HCEC 1CT (cell line): ENCODE results near the gene LRRC23.

Experiments
- DNase-seq: peaks from one replicate; pipeline ENCODE4 v3.0.0-alpha.2; 2017

The LRRC23 gene

GRCh38 chr12:6957741-6958608 is 53.4 kb downstream of the LRRC23 start:
- DNase-seq: no peak

DNA sequence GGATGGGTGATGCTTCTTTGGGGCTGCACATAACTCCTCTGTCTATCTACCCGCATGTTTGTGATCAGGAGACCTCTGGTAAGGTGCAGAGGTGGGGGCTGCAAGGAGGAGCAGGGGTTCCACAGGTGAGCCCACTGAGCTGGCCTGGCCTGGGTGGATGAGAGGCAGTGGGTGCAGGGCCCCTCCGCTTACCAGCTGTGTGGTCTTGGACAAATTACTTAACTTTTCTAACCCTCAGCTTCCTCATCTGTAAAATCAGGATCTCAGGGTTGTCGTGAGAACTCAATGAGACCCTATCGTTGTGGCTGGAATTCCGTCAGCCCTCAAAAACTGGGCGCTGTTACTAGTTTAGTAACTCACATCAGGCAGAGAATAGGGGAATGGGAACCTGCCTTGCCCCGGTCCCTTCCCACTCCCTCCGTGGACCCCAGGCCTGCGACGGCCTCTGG is 54.0 kb downstream of the LRRC23 start:
- no peak for DNase-seq

DNA sequence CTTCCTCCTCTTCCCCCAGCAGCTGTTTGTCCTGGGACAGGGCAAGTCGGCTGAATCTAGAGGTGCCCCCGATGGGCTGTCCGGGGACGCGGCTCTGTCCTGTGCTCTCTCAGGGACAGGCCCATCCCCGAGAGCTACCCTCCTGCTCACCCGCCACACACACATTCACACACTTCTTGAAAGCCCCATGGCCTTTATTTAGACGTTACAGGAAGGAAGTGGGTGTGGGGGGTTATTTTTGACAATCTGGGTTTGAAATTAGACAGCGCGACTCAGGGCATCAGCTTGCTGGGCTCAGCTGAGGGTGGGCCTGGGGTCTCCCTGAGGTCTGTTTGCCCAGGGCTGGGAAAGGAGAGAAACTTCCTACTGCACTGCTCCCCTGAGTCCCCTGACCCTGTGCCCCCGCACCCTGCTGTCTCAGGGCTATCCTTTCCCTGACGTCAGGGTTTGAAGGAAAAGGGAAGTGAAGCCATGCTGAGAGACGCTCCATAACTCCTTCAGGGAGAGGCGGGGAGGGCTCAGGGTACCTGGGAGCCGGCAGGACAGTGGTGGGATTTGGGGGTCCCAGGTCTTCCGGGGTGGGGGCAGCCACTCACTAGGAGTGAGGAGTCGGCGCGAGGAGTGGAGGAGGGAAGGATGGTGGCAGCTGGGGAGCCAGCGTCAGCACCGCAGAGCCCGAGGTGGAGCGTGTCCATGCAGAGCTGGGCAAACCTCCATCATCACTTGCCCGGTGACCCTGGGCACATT is 54.6 kb downstream of the LRRC23 start:
- no peak for DNase-seq

DNA sequence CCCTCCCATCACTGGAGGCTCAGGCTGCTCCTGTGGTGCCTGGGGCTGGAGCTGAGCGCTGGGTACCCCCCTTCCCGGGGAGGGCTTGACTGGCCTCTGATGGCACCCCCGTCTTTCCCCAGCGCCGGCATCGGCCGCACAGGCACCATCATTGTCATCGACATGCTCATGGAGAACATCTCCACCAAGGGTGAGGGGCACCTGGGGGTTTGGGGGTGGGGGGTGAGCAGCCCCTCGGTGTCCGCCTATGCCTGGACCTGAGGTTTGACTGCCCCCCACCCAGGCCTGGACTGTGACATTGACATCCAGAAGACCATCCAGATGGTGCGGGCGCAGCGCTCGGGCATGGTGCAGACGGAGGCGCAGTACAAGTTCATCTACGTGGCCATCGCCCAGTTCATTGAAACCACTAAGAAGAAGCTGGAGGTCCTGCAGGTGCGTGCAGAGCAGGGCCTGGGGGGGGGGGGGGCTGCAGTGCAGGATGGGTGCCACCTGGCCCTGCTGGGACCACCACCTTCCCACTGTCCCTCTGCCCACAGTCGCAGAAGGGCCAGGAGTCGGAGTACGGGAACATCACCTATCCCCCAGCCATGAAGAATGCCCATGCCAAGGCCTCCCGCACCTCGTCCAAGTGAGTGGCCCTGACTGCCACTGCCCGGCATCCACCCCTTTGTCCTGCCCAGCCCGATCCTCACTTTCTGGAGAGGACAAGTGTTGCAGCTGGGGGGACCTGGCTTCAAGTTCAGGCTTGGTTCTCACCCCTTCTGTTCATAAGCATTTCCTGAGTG is 55.4 kb downstream of the LRRC23 start:
- no peak for DNase-seq

DNA sequence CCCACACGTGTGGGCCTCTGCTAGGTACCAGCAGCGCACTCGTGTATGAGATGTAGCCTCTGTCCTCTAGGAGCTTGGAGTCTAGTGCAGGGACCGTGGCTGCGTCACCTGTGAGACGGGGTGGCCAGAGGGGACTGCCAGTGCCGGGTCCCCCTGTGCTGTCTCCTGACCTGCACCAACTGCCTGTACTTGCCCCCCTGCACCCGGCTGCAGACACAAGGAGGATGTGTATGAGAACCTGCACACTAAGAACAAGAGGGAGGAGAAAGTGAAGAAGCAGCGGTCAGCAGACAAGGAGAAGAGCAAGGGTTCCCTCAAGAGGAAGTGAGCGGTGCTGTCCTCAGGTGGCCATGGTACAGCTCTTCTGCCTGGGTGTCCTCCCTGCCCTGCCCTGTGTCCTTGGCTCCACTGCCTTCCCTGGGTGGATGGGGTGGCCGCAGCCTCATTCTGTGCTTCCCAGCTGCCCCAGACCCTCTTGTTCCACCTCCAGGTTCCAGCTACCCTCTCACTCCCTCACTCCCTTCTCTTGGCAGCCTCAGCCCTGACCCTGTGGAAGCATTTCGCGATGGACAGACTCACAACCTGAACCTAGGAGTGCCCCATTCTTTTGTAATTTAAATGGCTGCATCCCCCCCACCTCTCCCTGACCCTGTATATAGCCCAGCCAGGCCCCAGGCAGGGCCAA is 56.1 kb downstream of the LRRC23 start:
- DNase-seq: peak; percentile 40

DNA sequence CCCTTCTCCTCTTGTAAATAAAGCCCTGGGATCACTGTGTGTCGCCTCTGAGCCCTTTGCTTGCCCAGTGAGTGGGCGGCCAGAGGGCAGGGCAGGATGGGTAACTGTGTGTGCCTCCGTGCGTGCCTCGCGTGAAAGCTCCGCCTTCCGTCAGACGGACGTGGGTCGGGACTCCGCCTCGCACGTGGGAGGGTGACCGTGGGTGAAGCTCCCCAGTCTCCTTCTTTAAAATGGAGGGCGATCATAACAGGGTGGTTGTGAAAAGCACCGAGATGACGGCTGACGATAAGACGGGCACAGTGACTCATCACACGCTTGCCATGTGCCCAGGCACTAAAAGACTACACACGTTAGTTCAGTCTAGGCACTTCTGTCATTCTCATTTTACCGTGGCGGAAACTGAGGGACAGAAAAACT is 56.7 kb downstream of the LRRC23 start:
- peak; percentile 30 for DNase-seq

- peak; percentile 63 for DNase-seq
Observed at GRCh38 chr12:6961695-6962284, 57.2 kb downstream of the LRRC23 start.

- no peak for DNase-seq
Observed at GRCh38 chr12:6962285-6963015, 57.8 kb downstream of the LRRC23 start.

DNA sequence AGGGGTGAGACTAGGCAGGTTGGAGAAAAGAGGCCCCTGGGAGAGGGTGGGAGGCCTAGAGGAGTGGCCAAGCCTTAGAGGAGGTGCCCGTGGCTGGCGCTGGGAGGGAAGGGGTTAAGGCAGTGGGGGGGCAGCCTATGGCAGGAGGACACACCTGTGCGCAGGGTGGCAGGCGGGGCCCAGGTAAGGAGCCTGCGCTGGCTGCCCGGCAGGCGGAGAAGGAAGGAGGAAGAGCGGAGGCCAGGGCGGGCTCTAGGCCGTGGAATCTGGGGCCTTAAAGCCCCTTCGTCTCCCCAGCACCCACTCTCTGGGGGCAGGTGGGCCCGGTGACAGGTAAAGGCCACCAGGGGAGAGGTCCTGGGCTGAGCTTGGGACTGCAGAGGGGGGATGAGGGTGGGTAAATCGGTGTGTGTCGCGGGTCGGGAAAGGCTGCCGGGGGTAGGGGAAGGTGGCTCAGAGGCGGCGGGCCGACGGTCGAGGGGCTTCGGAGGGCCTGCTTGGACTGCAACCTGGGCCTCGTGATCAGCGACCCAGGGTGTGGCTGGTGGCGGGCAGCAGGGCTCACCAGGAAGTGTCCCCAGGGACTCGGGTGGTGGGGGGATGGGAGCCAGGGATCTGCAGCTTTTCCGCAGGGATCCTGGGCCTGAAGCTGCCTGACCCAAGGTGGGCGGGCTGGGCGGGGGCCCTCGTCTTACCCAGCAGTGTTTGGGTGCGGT is 58.6 kb downstream of the LRRC23 start:
- DNase-seq: no peak
